Measurements from ENCODE around the gene TUBA1B. TPM values are rescaled to one million over a fixed set of nuclear protein-coding genes. Genes with fewer than 3 reads are reported as not detected.

Gene TUBA1B
- total RNA-seq, 1 donor from 2014 or later: 1,528 TPM

DNA sequence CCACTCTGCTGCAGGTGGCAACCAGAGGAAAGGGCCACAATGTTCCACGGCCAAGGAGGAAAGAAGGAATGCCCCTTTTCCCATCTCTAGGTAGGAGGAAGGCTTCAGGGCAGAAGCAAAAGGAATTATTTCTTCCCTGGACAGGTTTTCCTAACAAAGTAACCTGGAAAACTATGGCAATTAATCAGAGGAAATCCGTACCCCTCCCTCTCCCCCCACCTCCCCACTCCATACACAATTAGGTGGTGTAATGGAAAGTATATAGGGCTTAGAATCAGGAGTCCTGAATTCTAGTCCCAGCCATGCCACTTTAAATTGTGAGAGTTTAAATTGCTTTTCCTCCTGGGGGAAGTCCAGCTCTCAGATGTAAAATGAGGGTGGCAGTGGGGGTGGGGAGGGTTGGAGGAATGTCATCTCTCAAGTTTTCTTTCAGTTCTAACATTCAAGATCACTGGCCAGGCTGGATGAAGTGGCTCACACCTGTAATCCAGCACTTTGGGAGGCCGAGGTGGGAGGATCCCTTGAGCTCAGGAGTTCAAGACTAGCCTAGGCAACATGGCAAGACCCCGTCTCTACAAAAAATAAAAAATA lies 38.3 kb downstream of the TUBA1B start:
- DNase-seq (ENCODE audit: low spot score in 2 of 2): no peak
- no peak for FAIRE-seq

DNA sequence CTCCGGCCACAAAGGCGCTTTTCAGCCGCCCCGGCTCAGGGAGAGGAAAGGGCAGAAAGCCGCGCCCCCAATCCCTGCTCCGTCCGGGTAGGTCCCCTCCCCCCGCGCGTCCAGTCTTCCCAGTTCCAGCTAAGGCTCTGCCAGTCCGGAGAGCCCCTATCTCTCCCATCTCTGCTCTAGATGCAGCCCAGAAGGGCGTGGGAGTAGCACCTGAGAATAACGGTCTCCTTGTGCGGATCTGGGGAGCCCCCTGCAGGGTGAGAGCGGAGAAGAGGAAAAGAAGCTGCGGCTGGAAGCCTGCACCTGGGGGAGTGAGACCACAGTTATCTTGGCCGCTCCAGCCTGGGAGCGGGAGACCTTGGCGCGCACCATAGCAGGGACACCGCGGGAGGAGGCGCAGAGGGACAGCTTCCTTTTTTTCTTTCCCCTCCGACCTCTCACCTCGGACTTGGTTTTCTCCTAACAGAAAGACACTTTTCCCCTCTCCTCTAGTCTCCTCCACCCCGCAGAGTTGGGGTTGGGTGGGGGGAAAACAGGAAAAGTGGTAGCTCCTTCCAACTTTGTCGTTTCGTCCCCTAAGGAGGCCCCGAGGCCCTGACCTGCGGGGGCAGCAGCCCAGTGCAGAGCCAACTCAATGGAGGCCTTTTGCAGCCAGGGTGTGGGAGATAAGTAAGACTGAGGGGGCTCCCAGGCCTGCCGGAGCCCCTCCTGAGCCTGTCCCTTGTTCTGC lies 38.9 kb downstream of the TUBA1B start:
- FAIRE-seq: no peak
- DNase-seq (ENCODE audit: low spot score in 2 of 2): peak; percentile 69 to 70

DNA sequence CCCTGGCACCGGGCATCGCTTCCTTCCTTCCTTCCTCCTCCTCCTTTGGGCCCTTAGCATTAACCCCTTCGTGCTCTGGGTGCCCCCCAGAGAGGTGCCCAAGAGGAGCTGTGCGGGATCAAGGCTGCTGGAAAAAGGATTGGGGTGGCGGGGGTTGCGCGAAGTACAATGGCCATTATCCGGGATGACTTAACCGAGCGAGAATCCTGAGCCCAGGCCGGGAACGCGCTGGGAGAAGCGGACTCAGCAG lies 39.4 kb downstream of the TUBA1B start:
- DNase-seq (ENCODE audit: low spot score in 2 of 2): no peak
- no peak for FAIRE-seq

DNA sequence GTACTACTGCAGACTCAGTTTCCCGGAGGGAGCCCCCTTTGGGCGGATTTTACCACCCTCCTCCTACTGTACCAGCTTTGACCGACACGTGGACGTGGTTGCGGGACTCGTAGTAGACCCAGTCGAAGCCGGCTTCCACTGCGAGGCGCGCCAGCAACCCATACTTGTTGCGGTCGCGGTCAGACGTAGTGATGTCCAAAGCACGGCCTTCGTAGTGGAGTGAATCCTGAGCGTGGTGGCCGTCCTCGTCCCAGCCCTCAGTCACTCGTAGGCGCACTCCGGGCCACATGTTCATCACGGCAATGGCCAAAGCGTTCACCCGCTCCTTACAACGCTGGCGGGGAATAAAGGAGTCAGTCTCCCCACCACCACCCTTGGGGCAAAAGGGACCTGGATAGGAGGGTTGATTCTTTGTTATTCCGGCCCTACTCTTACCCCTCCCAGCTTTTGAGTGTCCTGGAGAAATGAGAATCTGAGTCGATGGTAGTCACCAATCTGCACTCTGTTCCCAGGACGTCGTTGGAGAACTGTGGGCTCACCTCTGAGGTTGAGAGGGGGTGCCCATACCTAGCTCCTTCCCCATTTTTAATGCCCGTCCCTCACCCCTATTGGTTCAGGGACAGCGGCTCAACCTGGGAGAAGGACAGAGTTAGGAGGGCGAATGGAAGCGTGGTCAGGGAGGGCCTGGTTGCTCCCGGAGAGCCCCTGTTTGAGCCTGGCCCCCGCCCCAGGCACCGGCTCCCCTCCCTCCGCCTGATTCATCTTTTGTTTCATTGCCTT lies 39.9 kb downstream of the TUBA1B start:
- DNase-seq (ENCODE audit: low spot score in 2 of 2) (no peak), FAIRE-seq (no peak)

DNA sequence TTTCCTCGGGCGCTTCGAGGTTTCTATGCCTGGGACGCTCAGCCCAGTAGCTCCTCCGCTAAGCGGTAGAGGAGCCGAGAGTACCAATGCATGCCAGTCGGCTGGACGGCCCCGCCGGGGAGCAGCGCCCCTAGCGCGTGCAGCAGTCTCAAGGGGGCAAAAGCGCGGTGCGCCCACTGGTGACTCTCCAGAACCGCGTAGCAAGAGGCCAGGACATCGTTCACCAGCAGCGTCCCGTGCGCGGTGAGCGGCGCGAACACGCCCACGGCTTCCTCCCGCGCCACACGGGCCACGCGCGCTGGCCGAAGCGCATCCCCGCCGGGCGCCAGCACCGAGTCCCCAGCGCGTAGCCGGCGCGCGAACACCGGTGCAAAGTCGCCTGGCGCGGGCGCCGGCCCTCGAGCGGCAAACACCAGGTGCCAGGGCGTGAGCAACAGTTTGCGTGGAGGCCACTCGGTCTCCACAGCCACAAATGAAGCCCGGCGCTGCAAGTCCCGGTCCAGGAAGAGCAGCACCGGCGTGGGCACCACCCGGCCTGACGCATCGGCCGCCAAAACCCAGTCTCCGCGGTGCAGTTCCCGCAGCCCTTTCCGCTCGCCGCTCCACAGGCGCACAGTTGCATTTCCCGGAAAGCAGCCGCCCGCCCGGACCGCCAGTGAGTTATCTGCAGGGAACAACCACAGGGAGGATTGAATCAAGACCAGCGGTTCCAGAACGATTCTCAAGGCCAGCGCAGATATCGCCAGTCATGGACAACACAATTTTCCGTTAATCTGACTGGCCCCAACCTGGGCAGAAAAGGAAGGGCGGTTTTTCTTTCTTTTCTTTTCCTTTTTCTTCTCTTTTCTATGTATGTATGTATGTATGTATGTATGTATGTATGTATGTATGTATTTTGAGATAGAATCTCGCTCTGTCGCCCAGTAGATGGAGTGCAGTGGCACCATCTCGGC lies 41.1 kb downstream of the TUBA1B start:
- DNase-seq (ENCODE audit: low spot score in 2 of 2): peak in 1 of 2 donors; percentile 44

DNA sequence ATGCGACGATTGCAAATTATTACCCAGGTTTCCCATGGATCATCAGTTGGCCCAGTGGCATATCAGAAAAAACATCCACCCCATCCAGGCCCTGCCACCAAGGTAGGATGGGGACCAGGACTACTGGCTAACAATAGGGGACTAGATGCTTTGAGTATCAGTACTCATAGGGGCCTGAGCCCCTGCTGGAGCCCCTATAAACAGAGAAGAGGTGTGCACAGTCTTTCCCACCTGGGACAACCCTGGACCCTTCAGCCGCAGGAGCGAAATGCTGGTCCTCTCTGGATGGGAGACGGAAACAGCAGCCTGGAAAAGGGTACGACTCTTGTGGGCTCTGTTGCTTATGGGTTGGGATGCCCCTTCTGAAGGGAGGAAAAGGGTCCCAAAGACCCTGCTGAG lies 42.3 kb downstream of the TUBA1B start:
- FAIRE-seq (no peak), DNase-seq (ENCODE audit: low spot score in 2 of 2) (no peak)

More for the DNA sequence above, 41.1 kb downstream of the TUBA1B start:
- no peak for FAIRE-seq

DNA sequence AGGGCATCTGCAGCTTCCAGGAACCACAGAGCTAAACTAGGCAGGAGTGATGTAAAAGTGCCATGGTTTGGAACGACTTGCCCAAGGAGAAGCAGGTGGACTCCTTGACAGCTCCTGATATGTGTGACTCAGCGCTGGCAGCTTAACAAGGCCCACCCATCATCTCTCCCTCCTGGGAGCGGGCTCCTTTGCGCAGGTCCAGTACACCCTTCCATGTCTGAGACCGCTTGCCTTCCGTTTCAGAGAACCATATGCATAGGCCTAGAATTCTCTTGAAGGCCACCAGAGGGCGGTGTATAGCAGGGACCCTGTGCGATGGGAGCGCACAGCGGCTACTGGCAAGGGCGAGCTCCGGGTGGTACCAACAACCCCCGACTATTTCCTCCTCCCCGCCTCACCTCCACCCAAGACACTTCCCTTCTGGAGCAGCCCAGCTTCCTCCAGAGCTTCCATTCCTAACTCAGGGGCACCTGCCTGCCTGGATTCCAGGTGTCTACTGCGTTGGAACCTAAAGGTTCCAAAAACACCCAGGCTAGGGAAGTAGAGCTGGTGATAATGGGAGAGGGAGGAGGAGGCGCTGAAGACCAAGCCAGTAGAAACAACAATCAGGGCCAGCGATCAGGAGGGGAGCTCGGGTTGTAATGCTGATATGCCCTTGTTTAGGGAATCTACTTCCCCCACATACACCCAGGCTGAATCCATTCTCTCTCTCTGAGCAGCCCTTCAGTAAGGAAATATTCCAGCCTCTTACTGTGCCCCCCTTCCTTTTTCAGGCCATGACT lies 42.9 kb downstream of the TUBA1B start:
- peak; percentile 80 for DNase-seq (ENCODE audit: low spot score in 2 of 2)
- FAIRE-seq: no peak

DNA sequence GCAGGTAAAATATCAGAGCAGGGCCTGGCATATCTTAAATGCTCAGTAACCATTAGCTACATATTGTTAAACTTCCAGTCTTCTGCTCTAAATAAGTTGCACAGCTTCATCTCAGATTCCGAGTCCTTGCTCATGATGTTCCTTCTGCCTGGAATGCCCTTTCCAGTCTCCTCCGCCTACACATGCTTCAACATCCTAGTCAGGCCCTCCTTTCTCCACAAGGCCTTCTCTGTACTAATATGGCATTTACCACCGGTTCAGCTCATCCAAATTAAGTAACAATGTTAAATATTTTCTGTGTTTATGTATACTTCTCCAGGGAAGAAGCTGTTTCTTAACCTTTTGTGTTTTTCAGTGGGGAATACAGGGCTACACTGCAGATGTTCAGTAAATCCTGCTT lies 45.1 kb downstream of the TUBA1B start:
- FAIRE-seq (no peak), DNase-seq (ENCODE audit: low spot score in 2 of 2) (no peak)

DNA sequence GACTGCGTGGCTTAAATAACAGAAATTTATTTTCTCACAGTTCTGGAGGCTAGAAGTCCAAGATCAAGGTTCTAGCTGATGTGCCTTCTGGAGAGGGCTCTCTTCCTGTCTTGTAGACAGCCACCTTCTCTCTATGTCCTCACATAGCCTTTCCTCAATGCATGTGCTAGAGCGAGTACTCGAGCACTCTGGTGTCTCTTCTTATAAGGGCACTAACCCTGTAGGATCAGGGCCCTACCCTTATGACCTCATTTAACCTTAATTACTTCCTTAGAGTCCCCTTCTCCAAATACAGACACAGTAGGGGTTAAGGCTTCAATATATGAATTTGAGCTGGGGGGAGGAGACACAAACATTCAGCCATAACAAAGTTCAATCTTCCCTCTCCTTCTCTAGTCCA lies 46.8 kb downstream of the TUBA1B start:
- FAIRE-seq (no peak), DNase-seq (ENCODE audit: low spot score in 2 of 2) (no peak)

DNA sequence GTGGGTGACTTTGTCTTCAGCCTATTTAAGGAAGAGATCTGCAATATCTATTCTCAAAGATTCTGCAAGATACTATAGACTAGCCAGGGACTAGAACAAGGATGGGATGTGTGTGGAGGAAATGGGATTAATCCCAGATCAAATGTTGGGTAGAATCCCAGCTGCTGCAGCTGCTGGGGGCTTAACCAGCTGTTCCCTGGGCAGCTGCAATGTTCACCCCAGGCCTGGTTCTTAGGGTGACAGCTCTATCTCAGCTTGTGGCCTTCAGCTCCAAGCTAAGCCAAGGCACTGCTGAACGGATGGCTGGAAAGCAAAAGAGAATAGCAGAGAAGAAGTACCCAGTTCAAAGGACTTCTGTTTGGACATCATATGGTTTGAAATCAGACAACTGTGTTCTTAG lies 51.4 kb downstream of the TUBA1B start:
- DNase-seq (ENCODE audit: low spot score in 2 of 2) (no peak), FAIRE-seq (no peak)

Small RNA genes lying within 50 kb of the gene (small RNA-seq; reads per million reads assigned to genes)
- not detected for gene RF00019

Other genes with a start within 250 kb of the TUBA1B start
- 3.3 TPM for gene FKBP11, start 205.9 kb downstream of the TUBA1B start, total RNA-seq
- 67.7 TPM for gene ARF3, start 173.9 kb downstream of the TUBA1B start, total RNA-seq
- gene WNT10B, start 159.7 kb downstream of the TUBA1B start, total RNA-seq: 3.7 TPM
- not detected for gene WNT1, start 153.1 kb downstream of the TUBA1B start, total RNA-seq
- gene DDN, start 132.0 kb downstream of the TUBA1B start, total RNA-seq: 14.7 TPM
- gene PRKAG1, start 112.6 kb downstream of the TUBA1B start, total RNA-seq: 29.3 TPM
- 14.7 TPM for gene KMT2D, start 70.6 kb downstream of the TUBA1B start, total RNA-seq
- gene RHEBL1, start 61.4 kb downstream of the TUBA1B start, total RNA-seq: 1.2 TPM
- 0.41 TPM for gene DHH, start 36.6 kb downstream of the TUBA1B start, total RNA-seq
- gene LMBR1L, start 20.5 kb downstream of the TUBA1B start, total RNA-seq: 83.6 TPM
- 15,800 TPM for gene TUBA1A, start 57.7 kb upstream of the TUBA1B start, total RNA-seq
- gene TUBA1C, start 133.7 kb upstream of the TUBA1B start, total RNA-seq: 55.0 TPM
- gene PRPH, start 163.8 kb upstream of the TUBA1B start, total RNA-seq: 0.82 TPM
- gene TROAP, start 191.9 kb upstream of the TUBA1B start, total RNA-seq: 2.9 TPM
- 0.41 TPM for gene C1QL4, start 205.8 kb upstream of the TUBA1B start, total RNA-seq
- under 0.01 TPM for gene DNAJC22, start 215.5 kb upstream of the TUBA1B start, total RNA-seq
- 50.5 TPM for gene SPATS2, start 236.1 kb upstream of the TUBA1B start, total RNA-seq

All from frontal cortex (tissue), 4 donors.